ENCODE measurements around the gene USP48. TPM values are rescaled to one million over a fixed set of nuclear protein-coding genes. Genes with fewer than 3 reads are reported as not detected.

USP48 gene
- total and polyA plus RNA-seq, 2 of the 13 experiments (the other 11 are each of a cell fraction or from before 2014, with no cell fraction given): 30.4 to 30.7 TPM

DNA sequence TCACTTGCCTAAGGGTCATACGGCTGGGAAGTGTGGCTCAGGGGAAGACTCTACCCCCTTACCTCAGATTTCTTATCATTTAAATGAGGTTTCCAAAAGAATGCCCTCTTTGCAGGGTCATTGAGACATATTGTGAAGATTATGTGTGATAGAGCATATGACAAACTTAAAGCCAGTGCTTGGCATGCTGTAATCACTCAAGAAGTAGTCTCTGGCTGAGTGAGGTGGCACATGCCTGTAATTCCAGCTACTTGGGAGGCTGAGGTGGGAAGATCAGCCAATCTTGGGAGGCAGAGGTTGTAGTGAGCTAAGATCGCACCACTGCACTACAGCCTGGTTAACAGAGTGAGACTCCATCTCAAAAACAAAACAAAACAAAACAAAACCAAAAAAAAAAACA lies 21.6 kb upstream of the USP48 start:
- ChIA-PET CTCF (ENCODE audit: low intra/inter-chr PET ratio, low total read pairs) (no interaction called here), POLR2A (no interaction called here)
- no peaks in the 10 kb centered on the region for H3K4me1 ChIP-seq (ENCODE audit: insufficient read depth, low read length)
- H3K27ac ChIP-seq (ENCODE audit: extremely low read length, insufficient read depth, low read length): no peak overlapping the region
- no peak for ATAC-seq
- intact Hi-C loops (cut with micrococcal nuclease; ENCODE audit: unreplicated experiment): no loop called here
- DNase-seq (ENCODE audit: low spot score): no peak
- H3K4me2 ChIP-seq (ENCODE audit: low read depth, low read length): no peak overlapping the region
- H2AFZ ChIP-seq (ENCODE audit: low read length): no peak overlapping the region
- BruUV-seq (replicated peaks): no TSS peak
- H3K9me3 ChIP-seq (ENCODE audit: low read length): no peaks in the 10 kb centered on the region
- TF ChIP-seq, protein P1, sequence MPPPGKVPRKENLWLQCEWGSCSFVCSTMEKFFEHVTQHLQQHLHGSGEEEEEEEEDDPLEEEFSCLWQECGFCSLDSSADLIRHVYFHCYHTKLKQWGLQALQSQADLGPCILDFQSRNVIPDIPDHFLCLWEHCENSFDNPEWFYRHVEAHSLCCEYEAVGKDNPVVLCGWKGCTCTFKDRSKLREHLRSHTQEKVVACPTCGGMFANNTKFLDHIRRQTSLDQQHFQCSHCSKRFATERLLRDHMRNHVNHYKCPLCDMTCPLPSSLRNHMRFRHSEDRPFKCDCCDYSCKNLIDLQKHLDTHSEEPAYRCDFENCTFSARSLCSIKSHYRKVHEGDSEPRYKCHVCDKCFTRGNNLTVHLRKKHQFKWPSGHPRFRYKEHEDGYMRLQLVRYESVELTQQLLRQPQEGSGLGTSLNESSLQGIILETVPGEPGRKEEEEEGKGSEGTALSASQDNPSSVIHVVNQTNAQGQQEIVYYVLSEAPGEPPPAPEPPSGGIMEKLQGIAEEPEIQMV (CRISPR knock-in tag; IDR thresholded peaks at IDR 0.05; ENCODE audit: low read depth): no peak
- TF ChIP-seq ATF7-NPFF (CRISPR knock-in tag; IDR thresholded peaks at IDR 0.05; ENCODE audit: low read depth): no peak
- TF ChIP-seq, protein P2, sequence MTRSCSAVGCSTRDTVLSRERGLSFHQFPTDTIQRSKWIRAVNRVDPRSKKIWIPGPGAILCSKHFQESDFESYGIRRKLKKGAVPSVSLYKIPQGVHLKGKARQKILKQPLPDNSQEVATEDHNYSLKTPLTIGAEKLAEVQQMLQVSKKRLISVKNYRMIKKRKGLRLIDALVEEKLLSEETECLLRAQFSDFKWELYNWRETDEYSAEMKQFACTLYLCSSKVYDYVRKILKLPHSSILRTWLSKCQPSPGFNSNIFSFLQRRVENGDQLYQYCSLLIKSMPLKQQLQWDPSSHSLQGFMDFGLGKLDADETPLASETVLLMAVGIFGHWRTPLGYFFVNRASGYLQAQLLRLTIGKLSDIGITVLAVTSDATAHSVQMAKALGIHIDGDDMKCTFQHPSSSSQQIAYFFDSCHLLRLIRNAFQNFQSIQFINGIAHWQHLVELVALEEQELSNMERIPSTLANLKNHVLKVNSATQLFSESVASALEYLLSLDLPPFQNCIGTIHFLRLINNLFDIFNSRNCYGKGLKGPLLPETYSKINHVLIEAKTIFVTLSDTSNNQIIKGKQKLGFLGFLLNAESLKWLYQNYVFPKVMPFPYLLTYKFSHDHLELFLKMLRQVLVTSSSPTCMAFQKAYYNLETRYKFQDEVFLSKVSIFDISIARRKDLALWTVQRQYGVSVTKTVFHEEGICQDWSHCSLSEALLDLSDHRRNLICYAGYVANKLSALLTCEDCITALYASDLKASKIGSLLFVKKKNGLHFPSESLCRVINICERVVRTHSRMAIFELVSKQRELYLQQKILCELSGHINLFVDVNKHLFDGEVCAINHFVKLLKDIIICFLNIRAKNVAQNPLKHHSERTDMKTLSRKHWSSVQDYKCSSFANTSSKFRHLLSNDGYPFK (CRISPR knock-in tag; IDR thresholded peaks at IDR 0.05; ENCODE audit: borderline replicate concordance): no peak
- no peaks in the 10 kb centered on the region for H3K79me2 ChIP-seq (ENCODE audit: insufficient read depth, low read length)
- no peak overlapping the region for H3K9ac ChIP-seq (ENCODE audit: insufficient read depth, low read depth, low read length)
- H3K4me3 ChIP-seq (replicated peaks in 1 of 3; ENCODE audit: insufficient read depth in 1 of 3, low read depth in 2 of 3, low read length in 3 of 3): no peak overlapping the region
- H3K36me3 ChIP-seq (replicated peaks in 1 of 2; ENCODE audit: control insufficient read depth in 1 of 2, insufficient read depth in 2 of 2, low read length in 2 of 2): no peaks in the 10 kb centered on the region
- in situ Hi-C loops (cut with HindIII; ENCODE audit: extremely low pct_ligation_motif_present, low pct_unique_long_range_greater_than_20kb): no loop called here
- no peaks in the 10 kb centered on the region for H4K20me1 ChIP-seq (ENCODE audit: insufficient read depth, low read length)
- no peaks in the 10 kb centered on the region; a peak in 1 of 5 replicates for H3K27me3 ChIP-seq (ENCODE audit: control insufficient read depth in 1 of 2, insufficient read depth in 2 of 2, low read length in 2 of 2)
- no peak for FAIRE-seq
- 76% methylated on average over 2 of the region's 2 CpGs for WGBS (ENCODE audit: low lambda C conversion rate)

DNA sequence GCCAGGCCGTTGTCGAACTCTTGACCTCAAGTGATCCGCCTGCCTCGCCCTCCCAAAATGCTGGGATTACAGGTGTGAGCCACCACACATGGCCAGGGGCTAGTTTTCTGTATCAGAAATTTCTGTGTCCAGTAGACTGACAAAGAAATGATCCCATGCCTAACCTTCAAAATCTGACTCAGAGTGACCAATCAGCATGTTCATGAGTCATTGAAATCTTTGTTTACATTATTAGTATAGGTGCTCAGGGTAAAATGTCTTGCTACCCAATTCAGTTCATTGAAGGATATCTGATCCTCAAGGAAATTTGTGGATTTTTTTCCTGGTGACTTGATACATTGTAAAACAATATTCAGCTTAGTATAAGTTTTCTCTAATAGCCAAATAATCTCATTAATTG lies 18.2 kb upstream of the USP48 start:
- no peak overlapping the region for H3K9ac ChIP-seq (ENCODE audit: insufficient read depth, low read depth, low read length)
- DNase-seq (ENCODE audit: low spot score): no peak
- BruUV-seq (replicated peaks): no TSS peak
- WGBS (ENCODE audit: low lambda C conversion rate): 67% methylated on average over 4 of the region's 4 CpGs
- H3K4me1 ChIP-seq (ENCODE audit: insufficient read depth, low read length): no peaks in the 10 kb centered on the region
- H3K4me2 ChIP-seq (ENCODE audit: low read depth, low read length): no peak overlapping the region
- ATAC-seq: no peak
- no peak overlapping the region for H2AFZ ChIP-seq (ENCODE audit: low read length)
- intact Hi-C loops (cut with micrococcal nuclease; ENCODE audit: unreplicated experiment) (no loop called here), in situ Hi-C loops (cut with HindIII; ENCODE audit: extremely low pct_ligation_motif_present, low pct_unique_long_range_greater_than_20kb) (no loop called here)
- no peaks in the 10 kb centered on the region for H4K20me1 ChIP-seq (ENCODE audit: insufficient read depth, low read length)
- no peaks in the 10 kb centered on the region for H3K9me3 ChIP-seq (ENCODE audit: low read length)
- H3K36me3 ChIP-seq (replicated peaks in 1 of 2; ENCODE audit: control insufficient read depth in 1 of 2, insufficient read depth in 2 of 2, low read length in 2 of 2): no peaks in the 10 kb centered on the region
- H3K4me3 ChIP-seq (replicated peaks in 1 of 3; ENCODE audit: insufficient read depth in 1 of 3, low read depth in 2 of 3, low read length in 3 of 3): no peak overlapping the region
- ChIA-PET POLR2A (no interaction called here), CTCF (ENCODE audit: low intra/inter-chr PET ratio, low total read pairs) (no interaction called here)
- H3K79me2 ChIP-seq (ENCODE audit: insufficient read depth, low read length): no peaks in the 10 kb centered on the region
- no peaks in the 10 kb centered on the region; a peak in 1 of 5 replicates for H3K27me3 ChIP-seq (ENCODE audit: control insufficient read depth in 1 of 2, insufficient read depth in 2 of 2, low read length in 2 of 2)
- FAIRE-seq: no peak
- no peak overlapping the region for H3K27ac ChIP-seq (ENCODE audit: extremely low read length, insufficient read depth, low read length)
- TF ChIP-seq SIX1 (CRISPR knock-in tag; IDR thresholded peaks at IDR 0.05; ENCODE audit: borderline replicate concordance) (no peak), HOXD1 (CRISPR knock-in tag; IDR thresholded peaks at IDR 0.05) (no peak), ZNF768 (CRISPR knock-in tag; IDR thresholded peaks at IDR 0.05) (no peak)
- TF ChIP-seq, protein P3, sequence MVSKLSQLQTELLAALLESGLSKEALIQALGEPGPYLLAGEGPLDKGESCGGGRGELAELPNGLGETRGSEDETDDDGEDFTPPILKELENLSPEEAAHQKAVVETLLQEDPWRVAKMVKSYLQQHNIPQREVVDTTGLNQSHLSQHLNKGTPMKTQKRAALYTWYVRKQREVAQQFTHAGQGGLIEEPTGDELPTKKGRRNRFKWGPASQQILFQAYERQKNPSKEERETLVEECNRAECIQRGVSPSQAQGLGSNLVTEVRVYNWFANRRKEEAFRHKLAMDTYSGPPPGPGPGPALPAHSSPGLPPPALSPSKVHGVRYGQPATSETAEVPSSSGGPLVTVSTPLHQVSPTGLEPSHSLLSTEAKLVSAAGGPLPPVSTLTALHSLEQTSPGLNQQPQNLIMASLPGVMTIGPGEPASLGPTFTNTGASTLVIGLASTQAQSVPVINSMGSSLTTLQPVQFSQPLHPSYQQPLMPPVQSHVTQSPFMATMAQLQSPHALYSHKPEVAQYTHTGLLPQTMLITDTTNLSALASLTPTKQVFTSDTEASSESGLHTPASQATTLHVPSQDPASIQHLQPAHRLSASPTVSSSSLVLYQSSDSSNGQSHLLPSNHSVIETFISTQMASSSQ (IDR thresholded peaks at IDR 0.05; ENCODE audit: low read depth): no peak
- TF ChIP-seq, protein P3 (CRISPR knock-in tag; IDR thresholded peaks at IDR 0.05; ENCODE audit: borderline replicate concordance): no peak
